GM19463 (cell line): Measurements from ENCODE around the gene SORCS2.

Experiments used
- ATAC-seq: cut with Tn5 transposase; IDR thresholded peaks from one replicate; pipeline ENCODE4 v1.9.1; 2021; ENCODE audit warnings: mild to moderate bottlenecking, moderate library complexity; ENCODE audit not compliant: unreplicated experiment

Gene SORCS2

GRCh38 chr4:7689773-7690693 lies 497.7 kb downstream of the SORCS2 start:
- ATAC-seq: no peak

- ATAC-seq: no peak
Measured at GRCh38 chr4:7691061-7691460, 498.7 kb downstream of the SORCS2 start.

GRCh38 chr4:7691982-7692381 lies 499.6 kb downstream of the SORCS2 start:
- no peak for ATAC-seq

GRCh38 chr4:7692451-7693236 lies 500.3 kb downstream of the SORCS2 start:
- no peak for ATAC-seq

GRCh38 chr4:7693237-7693608 lies 500.9 kb downstream of the SORCS2 start:
- no peak for ATAC-seq

GRCh38 chr4:7693711-7694110 lies 501.4 kb downstream of the SORCS2 start:
- ATAC-seq: no peak

- no peak for ATAC-seq
Measured at GRCh38 chr4:7694324-7694723, 502.0 kb downstream of the SORCS2 start.

GRCh38 chr4:7697343-7697742 lies 505.0 kb downstream of the SORCS2 start:
- no peak for ATAC-seq

- no peak for ATAC-seq
Measured at GRCh38 chr4:7697821-7698220, 505.5 kb downstream of the SORCS2 start.

GRCh38 chr4:7698584-7698983 lies 506.2 kb downstream of the SORCS2 start:
- no peak for ATAC-seq

GRCh38 chr4:7699031-7699430 lies 506.7 kb downstream of the SORCS2 start:
- ATAC-seq: no peak

GRCh38 chr4:7699825-7700224 lies 507.5 kb downstream of the SORCS2 start:
- no peak for ATAC-seq

- no peak for ATAC-seq
Measured at GRCh38 chr4:7700665-7701064, 508.3 kb downstream of the SORCS2 start.

GRCh38 chr4:7701866-7702649 lies 509.7 kb downstream of the SORCS2 start:
- no peak for ATAC-seq

GRCh38 chr4:7703688-7704087 lies 511.4 kb downstream of the SORCS2 start:
- ATAC-seq: no peak

- ATAC-seq: no peak
Measured at GRCh38 chr4:7704091-7704490, 511.8 kb downstream of the SORCS2 start.

- no peak for ATAC-seq
Measured at GRCh38 chr4:7704625-7705024, 512.3 kb downstream of the SORCS2 start.

- ATAC-seq: no peak
Measured at GRCh38 chr4:7705062-7705461, 512.7 kb downstream of the SORCS2 start.

- ATAC-seq: no peak
Measured at GRCh38 chr4:7705593-7705992, 513.3 kb downstream of the SORCS2 start.

GRCh38 chr4:7708238-7708637 lies 515.9 kb downstream of the SORCS2 start:
- no peak for ATAC-seq

- ATAC-seq: no peak
Measured at GRCh38 chr4:7708981-7709380, 516.6 kb downstream of the SORCS2 start.
